DND-41 (cell line): ENCODE data around the gene IQCK.

Experiments used
- CTCF ChIP-seq: IDR thresholded peaks from 2 replicates; pipeline ENCODE4 v1.5.1; 2012; ENCODE audit warnings: borderline replicate concordance, low read length, moderate library complexity, mild to moderate bottlenecking; ENCODE audit not compliant: poor library complexity, severe bottlenecking; ENCODE audit errors: extremely low read depth
- EZH2 ChIP-seq: IDR thresholded peaks from 3 replicates; pipeline ENCODE4 v1.6.1; 2012; ENCODE audit warnings: borderline replicate concordance, low read depth, mild to moderate bottlenecking, moderate library complexity, low read length, inconsistent platforms; ENCODE audit not compliant: severe bottlenecking

GRCh38 chr16:19837984-19838707 lies 120.1 kb downstream of the IQCK start:
- no peak for TF ChIP-seq CTCF
- TF ChIP-seq EZH2: no peak
